ENCODE data around the gene KHK.
A peak's percentile ranks its signal among the peaks of the same experiment; 100 is the strongest.

KHK gene

GRCh38 chr2:27081984-27082772 lies 4.4 kb upstream of the KHK start:
- DNase-seq (ENCODE audit: low read depth) = no peak

GRCh38 chr2:27082773-27083409 lies 3.7 kb upstream of the KHK start:
- no peak for DNase-seq (ENCODE audit: low read depth)

DNA sequence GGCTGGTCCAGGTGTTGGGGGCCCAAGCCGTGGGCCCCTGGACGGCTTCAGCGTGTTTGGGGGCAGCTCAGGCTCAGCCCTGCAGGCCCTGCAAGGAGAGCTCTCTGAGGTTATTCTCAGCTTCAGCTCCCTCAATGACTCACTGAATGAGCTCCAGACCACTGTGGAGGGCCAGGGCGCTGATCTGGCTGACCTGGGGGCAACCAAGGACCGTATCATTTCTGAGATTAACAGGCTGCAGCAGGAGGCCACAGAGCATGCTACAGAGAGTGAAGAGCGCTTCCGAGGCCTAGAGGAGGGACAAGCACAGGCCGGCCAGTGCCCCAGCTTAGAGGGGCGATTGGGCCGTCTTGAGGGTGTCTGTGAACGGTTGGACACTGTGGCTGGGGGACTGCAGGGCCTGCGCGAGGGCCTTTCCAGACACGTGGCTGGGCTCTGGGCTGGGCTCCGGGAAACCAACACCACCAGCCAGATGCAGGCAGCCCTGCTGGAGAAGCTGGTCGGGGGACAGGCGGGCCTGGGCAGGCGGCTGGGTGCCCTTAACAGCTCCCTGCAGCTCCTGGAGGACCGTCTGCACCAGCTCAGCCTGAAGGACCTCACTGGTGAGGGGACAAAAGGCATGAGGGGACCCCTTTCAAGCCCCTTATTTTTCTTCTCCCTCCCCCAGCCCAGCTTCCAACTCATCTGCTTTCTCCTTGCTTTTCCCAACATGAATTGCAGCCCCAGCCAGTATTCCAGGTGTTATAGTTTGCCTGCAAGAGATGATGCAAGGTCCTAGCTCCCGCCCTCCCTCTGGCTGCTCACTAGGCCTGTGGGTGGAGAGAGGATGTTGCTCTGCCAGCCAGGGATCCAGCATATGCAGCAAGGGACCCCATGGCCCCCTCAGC lies 2.9 kb upstream of the KHK start:
- no peak for DNase-seq (ENCODE audit: low read depth)

DNA sequence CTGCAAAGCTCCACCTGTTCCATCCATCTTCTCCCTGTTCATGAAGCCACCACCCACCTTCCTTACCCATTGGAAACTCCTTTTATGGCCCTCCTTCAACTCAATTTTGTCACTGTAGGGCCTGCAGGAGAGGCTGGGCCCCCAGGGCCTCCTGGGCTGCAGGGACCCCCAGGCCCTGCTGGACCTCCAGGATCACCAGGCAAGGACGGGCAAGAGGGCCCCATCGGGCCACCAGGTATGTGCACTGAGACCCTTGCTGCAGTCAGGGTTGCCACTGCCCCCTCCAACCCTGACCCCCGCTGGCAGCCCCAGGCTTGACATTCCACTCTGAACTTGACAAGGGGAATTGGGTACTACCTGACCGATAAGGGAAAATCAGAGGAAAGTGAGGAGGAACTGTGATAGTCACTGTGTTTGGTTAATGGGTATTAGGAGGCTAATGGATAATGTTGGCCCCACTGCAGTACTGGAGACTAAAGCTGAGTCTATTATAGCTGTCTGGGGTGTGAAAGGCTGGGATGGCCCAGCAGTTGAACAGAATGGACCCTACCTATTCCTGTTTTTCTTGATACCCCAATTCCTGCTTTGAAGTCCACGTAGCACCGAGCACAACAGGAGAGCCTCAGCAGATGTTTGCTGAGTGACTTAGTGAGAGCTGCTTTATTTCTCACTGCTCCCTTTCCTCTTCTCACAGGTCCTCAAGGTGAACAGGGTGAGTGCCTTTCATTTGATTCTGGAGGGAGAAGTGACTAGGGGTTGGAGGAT lies 2.1 kb upstream of the KHK start:
- no peak for DNase-seq (ENCODE audit: low read depth)

DNA sequence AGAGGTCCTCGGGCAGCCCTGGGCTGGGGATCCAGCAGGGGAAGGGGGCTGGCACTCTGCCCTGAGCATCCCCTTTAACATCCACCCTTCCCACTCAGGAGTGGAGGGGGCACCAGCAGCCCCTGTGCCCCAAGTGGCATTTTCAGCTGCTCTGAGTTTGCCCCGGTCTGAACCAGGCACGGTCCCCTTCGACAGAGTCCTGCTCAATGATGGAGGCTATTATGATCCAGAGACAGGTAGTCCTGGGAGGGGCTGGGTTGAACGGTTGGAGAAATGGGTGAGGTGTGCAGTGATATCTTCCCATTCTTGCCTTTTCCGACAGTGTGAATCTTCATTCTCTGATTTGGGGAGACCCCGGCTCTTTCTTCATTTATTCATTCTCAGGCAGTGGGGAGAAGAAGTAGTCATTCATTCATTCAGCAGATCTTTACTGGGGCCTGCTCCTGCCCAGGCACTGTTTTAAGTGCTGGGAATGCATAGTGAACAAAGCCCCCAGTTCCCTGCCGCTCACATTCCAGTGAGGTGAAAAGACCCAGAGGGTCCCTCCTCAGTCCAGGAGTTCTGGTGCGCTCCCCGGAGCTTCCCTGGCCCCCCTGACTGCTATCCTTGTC lies 1.4 kb upstream of the KHK start:
- no peak for DNase-seq (ENCODE audit: low read depth)

DNA sequence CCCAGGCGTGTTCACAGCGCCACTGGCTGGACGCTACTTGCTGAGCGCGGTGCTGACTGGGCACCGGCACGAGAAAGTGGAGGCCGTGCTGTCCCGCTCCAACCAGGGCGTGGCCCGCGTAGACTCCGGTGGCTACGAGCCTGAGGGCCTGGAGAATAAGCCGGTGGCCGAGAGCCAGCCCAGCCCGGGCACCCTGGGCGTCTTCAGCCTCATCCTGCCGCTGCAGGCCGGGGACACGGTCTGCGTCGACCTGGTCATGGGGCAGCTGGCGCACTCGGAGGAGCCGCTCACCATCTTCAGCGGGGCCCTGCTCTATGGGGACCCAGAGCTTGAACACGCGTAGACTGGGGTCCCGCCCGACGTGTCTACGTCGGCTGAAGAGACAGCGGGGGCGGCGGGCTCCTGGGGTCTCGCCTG lies 891 bp upstream of the KHK start:
- peak; percentile 53 for DNase-seq (ENCODE audit: low read depth)

- peak; percentile 81 for DNase-seq (ENCODE audit: low read depth)
Measured at GRCh38 chr2:27086090-27086723, 365 bp upstream of the KHK start.

DNA sequence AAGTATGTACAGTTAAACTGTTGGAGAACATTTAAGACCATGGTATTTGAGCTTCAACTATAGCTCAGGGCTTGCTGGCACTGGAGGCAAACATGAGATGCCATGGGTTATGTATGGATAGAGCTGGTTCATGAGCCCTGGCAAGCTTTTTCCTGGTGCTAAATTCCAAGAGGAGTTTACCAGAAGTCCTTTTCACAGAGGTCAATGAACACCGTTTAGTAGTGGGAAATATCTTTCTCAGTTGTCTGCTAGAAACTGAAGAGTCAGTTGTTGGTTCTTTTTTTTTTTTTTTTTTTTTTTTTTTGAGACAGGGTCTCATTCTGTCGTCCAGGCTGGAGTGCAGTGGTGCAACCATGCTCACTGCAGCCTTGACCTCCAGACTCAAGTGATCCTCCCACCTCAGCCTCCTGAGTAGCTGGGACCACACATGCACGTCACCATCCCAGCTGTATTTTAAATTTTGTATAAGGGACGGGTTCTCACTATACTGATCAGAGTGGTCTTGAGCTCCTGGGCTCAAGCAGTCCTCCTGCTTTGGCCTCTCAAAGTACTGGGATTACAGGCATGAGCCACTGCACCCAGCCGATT lies 1.3 kb downstream of the KHK start:
- DNase-seq (ENCODE audit: low read depth) = no peak

DNA sequence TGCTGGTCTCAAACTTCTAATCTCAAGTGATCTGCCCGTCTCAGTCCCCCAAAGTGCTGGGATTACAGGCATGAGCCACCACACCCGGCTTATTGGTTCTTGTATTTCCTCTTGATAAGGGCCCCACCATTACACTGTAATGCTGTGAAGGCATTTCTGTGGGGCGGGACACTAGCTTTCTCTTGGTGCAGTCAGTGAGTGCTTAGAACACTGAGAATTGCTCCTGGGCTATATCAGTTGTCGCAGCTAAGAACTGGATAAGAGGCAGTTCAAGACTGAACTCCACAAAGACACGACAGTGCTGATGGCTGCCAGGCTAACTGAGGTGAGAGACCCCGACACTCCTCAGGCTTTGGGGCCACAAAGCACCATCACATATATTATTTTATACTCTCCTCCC lies 2.1 kb downstream of the KHK start:
- no peak for DNase-seq (ENCODE audit: low read depth)

- no peak for DNase-seq (ENCODE audit: low read depth)
Measured at GRCh38 chr2:27089111-27089954, 2.8 kb downstream of the KHK start.

GRCh38 chr2:27091746-27092695 lies 5.4 kb downstream of the KHK start:
- no peak for DNase-seq (ENCODE audit: low read depth)

GRCh38 chr2:27092696-27093429 lies 6.3 kb downstream of the KHK start:
- DNase-seq (ENCODE audit: low read depth) = no peak

GRCh38 chr2:27093430-27094352 lies 7.1 kb downstream of the KHK start:
- no peak for DNase-seq (ENCODE audit: low read depth)

DNA sequence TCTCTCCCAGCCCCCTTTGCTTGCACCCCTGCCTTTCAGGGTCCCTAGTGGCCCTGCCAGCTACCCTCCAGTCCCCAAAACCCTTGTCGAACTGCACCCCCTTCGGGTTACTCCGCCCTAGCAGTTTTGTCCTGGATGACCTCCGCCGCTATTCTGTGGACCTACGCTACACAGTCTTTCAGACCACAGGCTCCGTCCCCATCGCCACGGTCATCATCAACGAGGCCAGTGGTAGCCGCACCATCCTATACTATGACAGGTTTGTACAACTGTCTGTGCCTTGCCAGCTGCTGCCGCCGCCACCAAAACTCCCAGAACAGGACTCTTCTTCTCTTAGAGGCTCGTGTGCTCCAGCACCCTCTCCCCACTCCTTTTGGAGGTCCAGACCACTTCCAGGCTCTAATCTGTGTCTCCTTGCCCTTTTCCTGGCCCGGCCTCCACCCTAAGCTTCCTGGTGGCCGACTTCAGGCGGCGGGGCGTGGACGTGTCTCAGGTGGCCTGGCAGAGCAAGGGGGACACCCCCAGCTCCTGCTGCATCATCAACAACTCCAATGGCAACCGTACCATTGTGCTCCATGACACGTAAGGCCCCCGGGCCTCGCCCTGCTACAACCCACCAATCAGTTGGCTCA lies 7.9 kb downstream of the KHK start:
- DNase-seq (ENCODE audit: low read depth) = no peak

- no peak for DNase-seq (ENCODE audit: low read depth)
Measured at GRCh38 chr2:27095427-27095744, 8.8 kb downstream of the KHK start.
